ENCODE measurements around the gene ZFP90.

Gene ZFP90

DNA sequence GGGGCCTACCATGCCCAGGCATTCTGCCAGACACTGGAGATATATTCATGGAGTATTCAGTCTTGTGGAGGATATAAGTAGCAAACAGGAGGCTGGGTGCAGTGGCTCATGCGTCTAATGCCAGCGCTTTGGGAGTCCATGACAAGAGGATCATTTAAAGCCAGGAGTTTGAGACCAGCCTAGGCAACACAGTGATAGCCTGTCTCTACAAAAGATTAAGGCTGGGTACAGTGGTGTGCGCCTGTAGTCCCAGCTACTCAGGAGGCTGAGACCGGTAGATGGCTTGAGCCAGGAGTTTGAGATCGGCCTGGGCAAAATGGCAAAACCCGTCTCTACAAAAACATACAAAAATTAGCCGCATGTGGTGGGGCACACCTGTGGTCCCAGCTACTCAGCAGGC is 68.4 kb downstream of the ZFP90 start (continued):
- TF ChIP-seq, protein P1, sequence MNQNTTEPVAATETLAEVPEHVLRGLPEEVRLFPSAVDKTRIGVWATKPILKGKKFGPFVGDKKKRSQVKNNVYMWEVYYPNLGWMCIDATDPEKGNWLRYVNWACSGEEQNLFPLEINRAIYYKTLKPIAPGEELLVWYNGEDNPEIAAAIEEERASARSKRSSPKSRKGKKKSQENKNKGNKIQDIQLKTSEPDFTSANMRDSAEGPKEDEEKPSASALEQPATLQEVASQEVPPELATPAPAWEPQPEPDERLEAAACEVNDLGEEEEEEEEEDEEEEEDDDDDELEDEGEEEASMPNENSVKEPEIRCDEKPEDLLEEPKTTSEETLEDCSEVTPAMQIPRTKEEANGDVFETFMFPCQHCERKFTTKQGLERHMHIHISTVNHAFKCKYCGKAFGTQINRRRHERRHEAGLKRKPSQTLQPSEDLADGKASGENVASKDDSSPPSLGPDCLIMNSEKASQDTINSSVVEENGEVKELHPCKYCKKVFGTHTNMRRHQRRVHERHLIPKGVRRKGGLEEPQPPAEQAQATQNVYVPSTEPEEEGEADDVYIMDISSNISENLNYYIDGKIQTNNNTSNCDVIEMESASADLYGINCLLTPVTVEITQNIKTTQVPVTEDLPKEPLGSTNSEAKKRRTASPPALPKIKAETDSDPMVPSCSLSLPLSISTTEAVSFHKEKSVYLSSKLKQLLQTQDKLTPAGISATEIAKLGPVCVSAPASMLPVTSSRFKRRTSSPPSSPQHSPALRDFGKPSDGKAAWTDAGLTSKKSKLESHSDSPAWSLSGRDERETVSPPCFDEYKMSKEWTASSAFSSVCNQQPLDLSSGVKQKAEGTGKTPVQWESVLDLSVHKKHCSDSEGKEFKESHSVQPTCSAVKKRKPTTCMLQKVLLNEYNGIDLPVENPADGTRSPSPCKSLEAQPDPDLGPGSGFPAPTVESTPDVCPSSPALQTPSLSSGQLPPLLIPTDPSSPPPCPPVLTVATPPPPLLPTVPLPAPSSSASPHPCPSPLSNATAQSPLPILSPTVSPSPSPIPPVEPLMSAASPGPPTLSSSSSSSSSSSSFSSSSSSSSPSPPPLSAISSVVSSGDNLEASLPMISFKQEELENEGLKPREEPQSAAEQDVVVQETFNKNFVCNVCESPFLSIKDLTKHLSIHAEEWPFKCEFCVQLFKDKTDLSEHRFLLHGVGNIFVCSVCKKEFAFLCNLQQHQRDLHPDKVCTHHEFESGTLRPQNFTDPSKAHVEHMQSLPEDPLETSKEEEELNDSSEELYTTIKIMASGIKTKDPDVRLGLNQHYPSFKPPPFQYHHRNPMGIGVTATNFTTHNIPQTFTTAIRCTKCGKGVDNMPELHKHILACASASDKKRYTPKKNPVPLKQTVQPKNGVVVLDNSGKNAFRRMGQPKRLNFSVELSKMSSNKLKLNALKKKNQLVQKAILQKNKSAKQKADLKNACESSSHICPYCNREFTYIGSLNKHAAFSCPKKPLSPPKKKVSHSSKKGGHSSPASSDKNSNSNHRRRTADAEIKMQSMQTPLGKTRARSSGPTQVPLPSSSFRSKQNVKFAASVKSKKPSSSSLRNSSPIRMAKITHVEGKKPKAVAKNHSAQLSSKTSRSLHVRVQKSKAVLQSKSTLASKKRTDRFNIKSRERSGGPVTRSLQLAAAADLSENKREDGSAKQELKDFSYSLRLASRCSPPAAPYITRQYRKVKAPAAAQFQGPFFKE (tag by site-specific recombination; IDR thresholded peaks at IDR 0.05; ENCODE audit: borderline replicate concordance), result no peak

DNA sequence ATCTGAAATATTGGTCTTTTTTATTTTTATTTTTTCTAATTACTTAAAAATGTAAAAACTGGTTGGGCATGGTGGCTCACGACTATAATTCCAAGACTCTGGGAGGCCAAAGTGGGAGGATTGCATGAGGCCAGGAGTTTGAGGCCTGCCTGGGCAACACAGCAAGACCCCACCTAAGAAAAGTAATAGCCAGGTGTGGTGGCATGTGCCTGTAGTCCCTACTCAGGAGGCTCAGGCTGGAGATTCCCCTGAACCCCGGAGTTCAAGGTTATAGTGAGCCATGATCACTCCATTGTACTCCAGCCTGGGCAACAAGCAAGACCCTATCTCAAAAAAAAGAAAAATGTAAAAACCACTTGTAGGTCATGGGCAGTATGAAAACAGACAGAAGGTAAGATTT is 69.2 kb downstream of the ZFP90 start:
- CTCF ChIA-PET, result interaction anchor here (0.6 kb wide), 1 partner anchor 1053 kb away, joined by 3 read pairs; no protein-coding TSS in a partner anchor
- POLR2A ChIA-PET, result no interaction called here
- Histone ChIP-seq H3K36me3 (ENCODE audit: control insufficient read depth in 2 of 2, insufficient read depth in 1 of 2, low read length in 2 of 2) (no peaks in the 10 kb centered on the region), H3K9me3 (ENCODE audit: control insufficient read depth, insufficient read depth, low read depth, low read length) (no peaks in the 10 kb centered on the region), H3K4me1 (ENCODE audit: control insufficient read depth, insufficient read depth, low read length) (no peaks in the 10 kb centered on the region), H3K27ac (ENCODE audit: extremely low read depth, low read depth, low read length) (no peak overlapping the region), H3K4me3 (ENCODE audit: low read depth, low read length) (no peak overlapping the region)
- TF ChIP-seq ZNF121 (tag by site-specific recombination; IDR thresholded peaks at IDR 0.05) (peak; percentile 28; the same call in 1 of the 2 replicates), ZNF558 (tag by site-specific recombination; IDR thresholded peaks at IDR 0.05) (no peak), ZBTB8A (tag by site-specific recombination; IDR thresholded peaks at IDR 0.05) (no peak)
- TF ChIP-seq, protein P2, sequence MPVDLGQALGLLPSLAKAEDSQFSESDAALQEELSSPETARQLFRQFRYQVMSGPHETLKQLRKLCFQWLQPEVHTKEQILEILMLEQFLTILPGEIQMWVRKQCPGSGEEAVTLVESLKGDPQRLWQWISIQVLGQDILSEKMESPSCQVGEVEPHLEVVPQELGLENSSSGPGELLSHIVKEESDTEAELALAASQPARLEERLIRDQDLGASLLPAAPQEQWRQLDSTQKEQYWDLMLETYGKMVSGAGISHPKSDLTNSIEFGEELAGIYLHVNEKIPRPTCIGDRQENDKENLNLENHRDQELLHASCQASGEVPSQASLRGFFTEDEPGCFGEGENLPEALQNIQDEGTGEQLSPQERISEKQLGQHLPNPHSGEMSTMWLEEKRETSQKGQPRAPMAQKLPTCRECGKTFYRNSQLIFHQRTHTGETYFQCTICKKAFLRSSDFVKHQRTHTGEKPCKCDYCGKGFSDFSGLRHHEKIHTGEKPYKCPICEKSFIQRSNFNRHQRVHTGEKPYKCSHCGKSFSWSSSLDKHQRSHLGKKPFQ (tag by site-specific recombination; IDR thresholded peaks at IDR 0.05), result no peak
- TF ChIP-seq, protein P3, sequence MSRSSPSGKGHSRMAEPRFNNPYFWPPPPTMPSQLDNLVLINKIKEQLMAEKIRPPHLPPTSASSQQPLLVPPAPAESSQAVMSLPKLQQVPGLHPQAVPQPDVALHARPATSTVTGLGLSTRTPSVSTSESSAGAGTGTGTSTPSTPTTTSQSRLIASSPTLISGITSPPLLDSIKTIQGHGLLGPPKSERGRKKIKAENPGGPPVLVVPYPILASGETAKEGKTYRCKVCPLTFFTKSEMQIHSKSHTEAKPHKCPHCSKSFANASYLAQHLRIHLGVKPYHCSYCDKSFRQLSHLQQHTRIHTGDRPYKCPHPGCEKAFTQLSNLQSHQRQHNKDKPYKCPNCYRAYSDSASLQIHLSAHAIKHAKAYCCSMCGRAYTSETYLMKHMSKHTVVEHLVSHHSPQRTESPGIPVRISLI (tag by site-specific recombination; IDR thresholded peaks at IDR 0.05), result no peak

DNA sequence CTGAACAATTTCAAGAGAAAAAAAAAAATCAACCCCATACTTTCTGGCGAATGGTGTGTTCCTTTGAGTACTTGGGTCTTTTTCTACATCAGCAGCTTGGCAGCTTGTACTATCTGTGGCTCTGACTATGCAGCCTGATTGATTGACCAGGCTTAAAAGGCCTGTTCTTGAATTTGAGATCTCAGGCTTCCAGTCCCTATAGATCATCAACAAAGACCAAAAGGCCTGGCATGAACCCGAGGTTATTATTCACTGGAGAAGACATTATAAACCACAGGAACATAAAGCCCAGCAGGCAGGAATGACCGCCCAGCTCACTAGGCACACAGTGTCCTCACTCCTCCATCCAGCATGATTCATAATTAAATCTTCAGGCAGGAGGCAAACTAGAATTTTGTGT is 73.9 kb downstream of the ZFP90 start:
- CTCF ChIA-PET, result interaction anchor here (0.5 to 1.0 kb wide), 3 partner anchors 19 to 101 kb away, joined by 3 to 5 read pairs (median 3); no protein-coding TSS in a partner anchor
- no peaks in the 10 kb centered on the region for H3K9me3 ChIP-seq (ENCODE audit: control insufficient read depth, insufficient read depth, low read depth, low read length)
- H3K27ac ChIP-seq (ENCODE audit: extremely low read depth, low read depth, low read length), result no peak overlapping the region
- H3K36me3 ChIP-seq (ENCODE audit: control insufficient read depth in 2 of 2, insufficient read depth in 1 of 2, low read length in 2 of 2), result no peaks in the 10 kb centered on the region
- H3K4me3 ChIP-seq (ENCODE audit: low read depth, low read length), result no peak overlapping the region
- POLR2A ChIA-PET, result no interaction called here
- no peaks in the 10 kb centered on the region for H3K4me1 ChIP-seq (ENCODE audit: control insufficient read depth, insufficient read depth, low read length)
- TF ChIP-seq ZNF501 (tag by site-specific recombination; IDR thresholded peaks at IDR 0.05), result no peak
- no peak for TF ChIP-seq ZNF391 (tag by site-specific recombination; IDR thresholded peaks at IDR 0.05; ENCODE audit: borderline replicate concordance, low read depth)
- TF ChIP-seq ZEB2 (tag by site-specific recombination; IDR thresholded peaks at IDR 0.05), result no peak
- TF ChIP-seq HOXD13 (CRISPR knock-in tag; IDR thresholded peaks at IDR 0.05; ENCODE audit: borderline replicate concordance), result no peak
- TF ChIP-seq KLF7 (tag by site-specific recombination; IDR thresholded peaks at IDR 0.05; ENCODE audit: borderline replicate concordance), result no peak
- no peak for TF ChIP-seq OVOL3 (tag by site-specific recombination; IDR thresholded peaks at IDR 0.05)
- TF ChIP-seq, protein P4, sequence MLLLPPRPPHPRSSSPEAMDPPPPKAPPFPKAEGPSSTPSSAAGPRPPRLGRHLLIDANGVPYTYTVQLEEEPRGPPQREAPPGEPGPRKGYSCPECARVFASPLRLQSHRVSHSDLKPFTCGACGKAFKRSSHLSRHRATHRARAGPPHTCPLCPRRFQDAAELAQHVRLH (tag by site-specific recombination; IDR thresholded peaks at IDR 0.05), result no peak
- TF ChIP-seq, protein P5, sequence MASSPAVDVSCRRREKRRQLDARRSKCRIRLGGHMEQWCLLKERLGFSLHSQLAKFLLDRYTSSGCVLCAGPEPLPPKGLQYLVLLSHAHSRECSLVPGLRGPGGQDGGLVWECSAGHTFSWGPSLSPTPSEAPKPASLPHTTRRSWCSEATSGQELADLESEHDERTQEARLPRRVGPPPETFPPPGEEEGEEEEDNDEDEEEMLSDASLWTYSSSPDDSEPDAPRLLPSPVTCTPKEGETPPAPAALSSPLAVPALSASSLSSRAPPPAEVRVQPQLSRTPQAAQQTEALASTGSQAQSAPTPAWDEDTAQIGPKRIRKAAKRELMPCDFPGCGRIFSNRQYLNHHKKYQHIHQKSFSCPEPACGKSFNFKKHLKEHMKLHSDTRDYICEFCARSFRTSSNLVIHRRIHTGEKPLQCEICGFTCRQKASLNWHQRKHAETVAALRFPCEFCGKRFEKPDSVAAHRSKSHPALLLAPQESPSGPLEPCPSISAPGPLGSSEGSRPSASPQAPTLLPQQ (tag by site-specific recombination; IDR thresholded peaks at IDR 0.05), result no peak
- no peak for TF ChIP-seq ZNF37A (tag by site-specific recombination; IDR thresholded peaks at IDR 0.05)
- no peak for TF ChIP-seq ZNF10 (tag by site-specific recombination; IDR thresholded peaks at IDR 0.05)
- no peak for TF ChIP-seq ZNF423 (tag by site-specific recombination; IDR thresholded peaks at IDR 0.05)
- no peak for TF ChIP-seq ZNF48 (tag by site-specific recombination; IDR thresholded peaks at IDR 0.05)
- TF ChIP-seq ZNF23 (tag by site-specific recombination; IDR thresholded peaks at IDR 0.05; ENCODE audit: borderline replicate concordance), result no peak
- TF ChIP-seq, protein P6, sequence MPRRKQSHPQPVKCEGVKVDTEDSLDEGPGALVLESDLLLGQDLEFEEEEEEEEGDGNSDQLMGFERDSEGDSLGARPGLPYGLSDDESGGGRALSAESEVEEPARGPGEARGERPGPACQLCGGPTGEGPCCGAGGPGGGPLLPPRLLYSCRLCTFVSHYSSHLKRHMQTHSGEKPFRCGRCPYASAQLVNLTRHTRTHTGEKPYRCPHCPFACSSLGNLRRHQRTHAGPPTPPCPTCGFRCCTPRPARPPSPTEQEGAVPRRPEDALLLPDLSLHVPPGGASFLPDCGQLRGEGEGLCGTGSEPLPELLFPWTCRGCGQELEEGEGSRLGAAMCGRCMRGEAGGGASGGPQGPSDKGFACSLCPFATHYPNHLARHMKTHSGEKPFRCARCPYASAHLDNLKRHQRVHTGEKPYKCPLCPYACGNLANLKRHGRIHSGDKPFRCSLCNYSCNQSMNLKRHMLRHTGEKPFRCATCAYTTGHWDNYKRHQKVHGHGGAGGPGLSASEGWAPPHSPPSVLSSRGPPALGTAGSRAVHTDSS (tag by site-specific recombination; IDR thresholded peaks at IDR 0.05), result no peak
- TF ChIP-seq ZNF510 (tag by site-specific recombination; IDR thresholded peaks at IDR 0.05; ENCODE audit: insufficient replicate concordance), result no peak
- TF ChIP-seq ZNF670 (tag by site-specific recombination; IDR thresholded peaks at IDR 0.05; ENCODE audit: low read depth), result no peak

Data from HEK293 (cell line).